Measurements from ENCODE around the gene SPIN1. TPM values are rescaled to one million over a fixed set of nuclear protein-coding genes. Genes with fewer than 3 reads are reported as not detected.
"Not testable (repeated sequence)": the region's sequence is repeated elsewhere in the genome, so short reads cannot be mapped to it uniquely, and the experiment has no call there.

The SPIN1 gene
- total RNA-seq = 10 to 100 TPM; 27.8 to 28.2 TPM

DNA sequence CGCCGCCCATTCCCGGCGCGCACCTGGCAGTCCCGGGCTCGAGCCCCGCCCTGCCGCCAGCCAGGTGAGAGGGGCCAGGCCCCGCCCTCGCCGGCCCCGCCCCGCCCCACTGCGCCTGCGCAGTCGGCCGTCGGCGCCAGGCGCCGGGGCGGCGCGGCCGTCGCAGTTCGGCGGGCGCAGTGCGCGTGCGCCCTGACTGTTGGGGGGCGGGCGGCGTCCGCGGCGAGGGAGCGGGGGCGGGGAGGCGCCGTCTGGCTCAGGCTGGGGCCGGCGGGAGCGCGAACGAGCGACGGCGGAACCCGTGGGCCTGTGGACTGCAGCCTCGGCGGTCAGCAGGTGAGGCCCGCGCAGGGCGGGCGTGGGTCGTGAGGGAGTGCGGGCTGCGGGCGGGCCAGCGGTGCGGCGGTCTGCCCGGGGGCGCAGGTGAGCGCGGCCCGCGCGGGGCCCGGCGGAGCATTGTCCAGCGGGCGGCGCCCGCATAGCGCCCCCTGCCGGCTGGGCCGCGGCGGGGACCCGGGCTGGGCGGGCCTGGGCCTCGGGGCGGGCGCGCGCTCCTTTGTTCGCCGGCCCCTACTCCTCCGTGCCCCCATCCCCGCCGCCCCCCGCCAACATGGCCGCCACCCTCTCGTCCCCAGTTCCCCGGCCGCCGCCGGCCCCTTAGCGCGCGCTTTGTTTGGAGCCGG lies at the start of gene SPIN1:
TSS of gene SPIN1 (plus strand) at position 242 of the 683 bp plus-strand sequence. CDS start 38,096 bp downstream, outside the sequence.
- Mint-ChIP-seq H3K27ac (peak within 1 kb of the TSS; percentile 93), H3K36me3 (ENCODE audit: insufficient read depth in 2 of 2) (peaks cover 3 to 8% of the 10 kb centered on the region in 2 donors), H3K9me3 (no peaks in the 10 kb centered on the region), H3K4me1 (ENCODE audit: low read depth) (peaks cover 51% of the 10 kb centered on the region), H3K4me3 (peak within 1 kb of the TSS; percentile 91 to 93), H3K27me3 (ENCODE audit: low read depth) (no peaks in the 10 kb centered on the region)
- ATAC-seq (replicated peaks in 1 of 2) = peak; percentile 84 to 88
- peak; percentile 85 to 91 for DNase-seq

DNA sequence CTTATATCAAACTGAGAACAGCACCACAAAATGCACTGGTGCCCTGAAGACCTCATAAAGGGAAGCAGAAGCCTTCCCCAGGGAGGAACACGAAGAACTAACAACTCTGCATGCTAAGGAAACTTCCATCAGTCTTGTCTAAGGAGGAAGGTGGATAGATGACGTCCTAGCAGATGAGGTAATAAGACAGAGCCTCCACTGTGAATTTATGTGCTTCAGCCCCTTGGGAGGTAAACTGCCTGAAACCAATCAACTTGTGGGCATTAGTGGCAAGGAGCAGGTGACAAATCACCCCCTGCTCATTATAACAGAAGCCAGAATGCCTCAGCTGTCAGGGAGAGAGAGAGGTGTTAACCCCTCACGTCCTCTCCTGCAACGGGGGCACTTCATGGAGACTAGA lies 48.9 kb upstream of the SPIN1 start:
- ATAC-seq (replicated peaks in 1 of 2) = no peak
- DNase-seq = no peak
- no peaks in the 10 kb centered on the region for H3K9me3 Mint-ChIP-seq
- H3K4me3 Mint-ChIP-seq = no peak overlapping the region
- no peaks in the 10 kb centered on the region for H3K4me1 Mint-ChIP-seq (ENCODE audit: low read depth)
- no peaks in the 10 kb centered on the region for H3K27me3 Mint-ChIP-seq (ENCODE audit: low read depth)
- H3K27ac Mint-ChIP-seq = no peak overlapping the region
- H3K36me3 Mint-ChIP-seq (ENCODE audit: insufficient read depth in 2 of 2) = no peaks in the 10 kb centered on the region

DNA sequence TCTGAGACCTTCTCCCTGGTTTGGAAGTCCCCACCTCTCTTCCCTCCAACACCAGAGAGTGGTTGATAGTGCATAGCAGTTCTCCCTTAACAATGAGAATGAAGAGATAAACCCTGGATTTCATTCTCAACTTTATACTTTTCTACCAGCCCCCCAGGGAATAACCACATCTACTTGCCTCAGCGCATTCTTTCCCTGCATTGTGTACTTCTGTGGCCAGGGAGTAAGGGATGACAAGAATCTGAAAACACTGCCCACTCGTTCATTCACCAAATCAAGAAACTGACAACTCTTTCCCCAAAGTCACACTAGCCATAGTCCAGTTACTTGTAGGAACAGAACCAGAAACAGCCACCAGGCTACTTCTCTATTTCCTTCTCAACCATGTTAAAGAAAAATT lies 46.0 kb upstream of the SPIN1 start:
- Mint-ChIP-seq H3K27me3 (ENCODE audit: low read depth) (no peaks in the 10 kb centered on the region), H3K4me1 (ENCODE audit: low read depth) (no peaks in the 10 kb centered on the region), H3K36me3 (ENCODE audit: insufficient read depth in 2 of 2) (no peaks in the 10 kb centered on the region), H3K27ac (no peak overlapping the region), H3K4me3 (no peak overlapping the region), H3K9me3 (no peaks in the 10 kb centered on the region)
- no peak for ATAC-seq (replicated peaks in 1 of 2)
- no peak for DNase-seq

DNA sequence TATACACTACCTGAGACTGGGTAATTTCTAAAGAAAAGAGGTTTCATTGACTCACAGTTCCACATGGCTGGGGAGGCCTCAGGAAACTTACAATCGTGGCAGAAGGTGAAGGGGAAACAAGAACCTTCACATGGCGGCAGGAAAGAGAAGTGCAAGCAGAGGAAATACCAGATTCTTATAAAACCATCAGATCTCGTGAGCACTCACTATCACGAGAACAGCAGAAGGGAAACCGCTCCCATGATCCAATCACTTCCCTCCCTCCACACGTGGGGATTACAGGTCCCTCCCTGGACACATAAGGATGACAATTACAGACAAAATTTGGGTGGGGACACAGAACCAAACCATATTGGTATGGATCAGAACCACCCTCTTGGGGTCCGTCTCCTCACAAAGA lies 44.2 kb upstream of the SPIN1 start:
- no peaks in the 10 kb centered on the region for H3K27me3 Mint-ChIP-seq (ENCODE audit: low read depth)
- no peak overlapping the region for H3K27ac Mint-ChIP-seq
- no peaks in the 10 kb centered on the region for H3K4me1 Mint-ChIP-seq (ENCODE audit: low read depth)
- no peak overlapping the region for H3K4me3 Mint-ChIP-seq
- H3K36me3 Mint-ChIP-seq (ENCODE audit: insufficient read depth in 2 of 2) = no peaks in the 10 kb centered on the region
- DNase-seq = no peak
- ATAC-seq (replicated peaks in 1 of 2) = peak in 1 of 2 donors; percentile 36
- no peaks in the 10 kb centered on the region for H3K9me3 Mint-ChIP-seq

DNA sequence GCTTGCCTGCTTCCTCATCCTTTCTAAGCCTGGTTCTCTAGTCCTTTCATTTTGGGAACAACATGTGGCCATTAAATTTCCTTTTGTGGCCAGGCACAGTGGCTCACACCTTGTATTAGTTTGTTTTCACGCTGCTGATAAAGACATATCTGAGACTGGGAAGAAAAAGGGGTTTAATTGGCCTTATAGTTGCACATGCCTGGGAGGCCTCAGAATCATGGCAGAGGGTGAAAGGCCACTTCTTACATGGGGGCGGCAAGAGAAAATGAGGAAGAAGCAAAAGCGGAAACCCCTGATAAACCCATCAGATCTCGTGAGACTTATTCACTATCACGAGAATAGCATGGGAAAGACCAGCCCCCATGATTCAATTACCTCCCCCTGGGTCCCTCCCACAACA lies 37.9 kb upstream of the SPIN1 start:
- not testable (repeated sequence) for H3K27ac Mint-ChIP-seq; H3K4me3 Mint-ChIP-seq; H3K9me3 Mint-ChIP-seq; ATAC-seq (replicated peaks in 1 of 2); H3K36me3 Mint-ChIP-seq (ENCODE audit: insufficient read depth in 2 of 2); H3K4me1 Mint-ChIP-seq (ENCODE audit: low read depth); DNase-seq; H3K27me3 Mint-ChIP-seq (ENCODE audit: low read depth)

DNA sequence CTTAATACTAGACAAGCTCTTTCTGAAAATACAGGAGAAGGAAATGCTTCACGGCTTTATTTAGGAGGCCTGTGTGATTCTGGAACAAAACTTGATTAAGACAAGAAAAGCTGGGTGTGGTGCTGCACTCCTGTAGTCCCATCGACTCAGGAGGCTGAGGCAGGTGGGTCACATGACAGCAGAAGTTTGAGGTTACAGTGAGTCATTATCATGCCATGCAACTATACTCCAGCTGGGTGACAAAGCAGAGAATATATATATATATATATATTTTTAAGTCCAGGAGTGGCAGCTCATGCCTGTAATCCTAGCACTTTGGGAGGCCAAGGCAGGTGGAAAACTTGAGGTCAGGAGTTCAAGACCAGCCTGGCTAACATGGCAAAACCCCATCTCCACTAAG lies 33.1 kb upstream of the SPIN1 start:
- no peaks in the 10 kb centered on the region for H3K36me3 Mint-ChIP-seq (ENCODE audit: insufficient read depth in 2 of 2)
- no peak overlapping the region for H3K27ac Mint-ChIP-seq
- ATAC-seq (replicated peaks in 1 of 2) (peak; percentile 69 to 71), DNase-seq (peak in 1 of 2 donors; percentile 2)
- no peaks in the 10 kb centered on the region for H3K4me1 Mint-ChIP-seq (ENCODE audit: low read depth)
- H3K27me3 Mint-ChIP-seq (ENCODE audit: low read depth) = no peaks in the 10 kb centered on the region
- no peak overlapping the region for H3K4me3 Mint-ChIP-seq
- H3K9me3 Mint-ChIP-seq = peaks cover 1 to 5% of the 10 kb centered on the region in 2 donors

DNA sequence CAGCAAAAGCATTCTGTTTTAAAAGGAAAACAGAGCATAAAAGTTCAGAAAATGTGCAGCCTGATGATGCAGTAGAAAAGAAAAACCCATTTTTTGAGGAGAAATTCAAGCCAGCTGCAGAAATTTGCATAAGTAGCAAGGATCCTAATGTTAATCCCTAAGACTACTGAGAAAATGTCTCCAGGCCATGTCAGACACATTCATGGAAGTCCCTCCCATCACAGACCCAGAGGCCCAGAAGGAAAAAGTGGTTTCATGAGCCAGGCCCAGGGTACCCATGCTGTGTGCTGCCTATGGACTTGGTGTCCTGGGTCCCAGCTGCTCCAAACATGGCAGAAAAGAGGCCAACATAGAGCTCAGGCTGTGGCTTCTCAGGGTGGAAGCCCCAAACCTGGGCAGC lies 31.0 kb upstream of the SPIN1 start:
- ATAC-seq (replicated peaks in 1 of 2); H3K36me3 Mint-ChIP-seq (ENCODE audit: insufficient read depth in 2 of 2); DNase-seq; H3K4me1 Mint-ChIP-seq (ENCODE audit: low read depth); H3K27me3 Mint-ChIP-seq (ENCODE audit: low read depth); H3K27ac Mint-ChIP-seq; H3K9me3 Mint-ChIP-seq; H3K4me3 Mint-ChIP-seq: not testable (repeated sequence)

DNA sequence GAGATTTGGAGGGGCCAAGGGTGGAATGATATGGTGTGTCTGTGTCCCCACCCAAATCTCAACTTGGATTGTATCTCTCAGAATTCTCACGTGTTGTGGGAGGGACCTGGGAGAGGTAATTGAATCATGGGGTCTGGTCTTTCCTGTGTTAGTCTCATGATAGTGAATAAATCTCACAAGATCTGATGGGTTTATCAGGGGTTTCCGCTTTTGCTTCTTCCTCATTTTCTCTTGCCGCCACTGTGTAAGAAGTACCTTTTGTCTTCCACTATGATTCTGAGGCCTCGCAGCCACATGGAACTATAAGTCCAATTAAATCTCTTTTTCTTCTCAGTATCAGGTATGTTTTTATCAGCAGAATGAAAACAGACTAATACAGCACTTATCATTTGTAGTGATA lies 29.5 kb upstream of the SPIN1 start:
- Mint-ChIP-seq H3K27ac (no peak overlapping the region), H3K4me1 (ENCODE audit: low read depth) (no peaks in the 10 kb centered on the region), H3K4me3 (no peak overlapping the region), H3K36me3 (ENCODE audit: insufficient read depth in 2 of 2) (no peaks in the 10 kb centered on the region), H3K9me3 (peaks cover 1 to 4% of the 10 kb centered on the region in 2 donors), H3K27me3 (ENCODE audit: low read depth) (peaks cover 7% of the 10 kb centered on the region)
- DNase-seq (no peak), ATAC-seq (replicated peaks in 1 of 2) (no peak)

DNA sequence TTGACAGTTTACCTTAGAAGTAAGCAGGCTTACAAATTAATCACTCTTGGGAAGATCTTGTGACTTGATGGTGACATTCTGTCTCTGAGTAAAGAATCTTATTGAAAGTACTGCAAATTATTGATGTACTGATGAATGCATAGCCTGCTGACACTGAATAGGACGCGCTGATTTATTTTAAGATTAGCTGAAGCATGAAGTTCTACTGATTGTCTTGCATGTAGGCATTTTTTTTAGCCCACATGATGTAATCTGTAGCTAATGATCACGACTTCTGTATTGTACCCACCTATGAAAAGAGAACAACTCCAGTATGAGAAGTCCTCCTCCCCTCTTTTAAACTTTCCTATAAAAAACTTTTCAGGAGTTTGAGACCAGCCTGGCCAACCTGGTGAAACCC lies 28.3 kb upstream of the SPIN1 start:
- H3K4me3 Mint-ChIP-seq = no peak overlapping the region
- peaks cover 7% of the 10 kb centered on the region for H3K27me3 Mint-ChIP-seq (ENCODE audit: low read depth)
- ATAC-seq (replicated peaks in 1 of 2) (no peak), DNase-seq (no peak)
- H3K9me3 Mint-ChIP-seq = peaks cover 1 to 3% of the 10 kb centered on the region in 2 donors
- H3K27ac Mint-ChIP-seq = no peak overlapping the region
- H3K4me1 Mint-ChIP-seq (ENCODE audit: low read depth) = no peaks in the 10 kb centered on the region
- no peaks in the 10 kb centered on the region for H3K36me3 Mint-ChIP-seq (ENCODE audit: insufficient read depth in 2 of 2)

DNA sequence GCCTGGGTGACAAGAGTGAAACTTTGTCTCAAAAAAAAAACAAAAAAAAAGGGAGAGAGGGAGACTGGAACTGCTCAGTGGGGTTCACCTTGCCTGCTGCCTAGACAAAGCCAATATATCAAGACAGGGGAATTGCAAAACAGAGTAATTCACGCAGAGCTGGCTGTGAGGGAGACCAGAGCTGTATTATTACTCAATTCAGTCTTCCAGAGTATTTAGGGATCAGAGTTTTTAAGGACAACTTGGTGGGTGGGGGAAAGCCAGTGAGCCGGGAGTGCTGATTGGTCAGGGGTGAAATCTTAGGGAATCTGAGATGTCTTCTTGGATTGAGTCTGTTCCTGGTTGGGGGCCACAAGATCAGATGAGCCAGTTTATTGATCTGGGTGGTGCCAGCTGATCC lies 25.6 kb upstream of the SPIN1 start:
- ATAC-seq (replicated peaks in 1 of 2) (no peak), DNase-seq (no peak)
- Mint-ChIP-seq H3K4me3 (no peak overlapping the region), H3K27ac (no peak overlapping the region), H3K4me1 (ENCODE audit: low read depth) (no peaks in the 10 kb centered on the region), H3K9me3 (peaks cover 4 to 8% of the 10 kb centered on the region in 2 donors), H3K27me3 (ENCODE audit: low read depth) (peaks cover 7% of the 10 kb centered on the region), H3K36me3 (ENCODE audit: insufficient read depth in 2 of 2) (peaks cover 6 to 9% of the 10 kb centered on the region in 2 donors)

DNA sequence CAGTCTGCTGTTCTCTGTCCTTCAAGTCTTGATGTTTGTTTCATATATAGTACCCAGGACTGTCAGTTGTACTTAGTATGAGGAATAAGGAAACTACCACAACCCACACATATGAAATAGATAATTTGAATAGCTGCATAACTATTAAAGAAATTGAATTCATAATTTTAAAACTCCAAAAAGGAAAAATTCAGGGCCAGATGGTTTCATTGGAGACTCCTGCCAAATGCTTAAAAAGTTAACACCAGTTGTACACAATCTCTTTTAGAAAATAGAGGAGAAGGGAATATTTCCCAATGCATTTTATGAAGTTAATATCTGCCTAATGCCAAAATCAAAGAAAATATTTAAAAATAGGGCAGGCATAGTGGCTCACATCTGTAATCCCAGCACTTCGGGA lies 24.6 kb upstream of the SPIN1 start:
- DNase-seq = no peak
- H3K36me3 Mint-ChIP-seq (ENCODE audit: insufficient read depth in 2 of 2) = peaks cover 10 to 18% of the 10 kb centered on the region in 2 donors
- no peak overlapping the region for H3K4me3 Mint-ChIP-seq
- H3K27me3 Mint-ChIP-seq (ENCODE audit: low read depth) = peaks cover 7% of the 10 kb centered on the region
- H3K4me1 Mint-ChIP-seq (ENCODE audit: low read depth) = no peaks in the 10 kb centered on the region
- no peak for ATAC-seq (replicated peaks in 1 of 2)
- no peak overlapping the region for H3K27ac Mint-ChIP-seq
- H3K9me3 Mint-ChIP-seq = peaks cover 6 to 8% of the 10 kb centered on the region in 2 donors

DNA sequence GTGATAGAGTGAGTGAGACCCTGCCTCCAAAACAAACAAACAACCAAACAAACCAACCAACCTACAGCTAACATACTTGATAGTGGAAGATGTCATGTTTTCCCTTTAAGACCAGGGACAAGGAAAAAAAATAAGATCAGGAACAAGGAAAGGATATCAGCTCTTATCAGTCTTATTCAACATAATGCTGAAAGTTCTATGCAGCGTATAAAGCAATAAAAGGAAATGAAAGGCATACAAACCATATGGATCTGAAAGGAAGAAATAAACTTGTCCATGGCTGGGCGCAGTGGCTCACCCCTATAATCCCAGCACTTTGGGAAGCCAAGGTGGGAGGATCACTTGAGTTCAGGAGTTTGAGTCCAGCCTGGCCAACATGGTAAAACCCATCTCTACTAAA lies 23.5 kb upstream of the SPIN1 start:
- DNase-seq (no peak), ATAC-seq (replicated peaks in 1 of 2) (no peak)
- H3K4me1 Mint-ChIP-seq (ENCODE audit: low read depth) = no peaks in the 10 kb centered on the region
- no peak overlapping the region for H3K27ac Mint-ChIP-seq
- peaks cover 7% of the 10 kb centered on the region for H3K27me3 Mint-ChIP-seq (ENCODE audit: low read depth)
- peaks cover 10 to 21% of the 10 kb centered on the region in 2 donors for H3K36me3 Mint-ChIP-seq (ENCODE audit: insufficient read depth in 2 of 2)
- H3K4me3 Mint-ChIP-seq = no peak overlapping the region
- H3K9me3 Mint-ChIP-seq = peaks cover 8% of the 10 kb centered on the region in 2 donors

DNA sequence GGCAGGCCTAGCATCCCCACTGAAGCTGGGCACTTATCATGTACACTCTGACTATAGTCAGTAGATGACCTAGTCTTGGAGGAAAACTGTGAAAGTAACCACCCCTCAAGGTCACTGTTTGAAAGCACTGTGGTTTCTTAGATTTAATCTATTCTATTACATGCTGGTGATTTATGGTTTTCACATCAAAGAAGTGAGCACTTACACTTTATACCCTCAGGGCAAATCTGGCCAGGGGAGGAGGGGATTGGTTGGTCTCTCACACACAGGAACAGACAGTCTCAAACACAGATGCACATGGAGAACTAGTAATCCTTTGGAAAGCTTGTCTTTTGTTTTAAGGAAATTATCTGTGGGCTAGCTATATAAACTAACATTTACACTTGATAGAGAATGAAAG lies 17.9 kb upstream of the SPIN1 start:
- Mint-ChIP-seq H3K9me3 (peaks cover 8% of the 10 kb centered on the region in 2 donors), H3K36me3 (ENCODE audit: insufficient read depth in 2 of 2) (peaks cover 10 to 21% of the 10 kb centered on the region in 2 donors), H3K4me3 (no peak overlapping the region), H3K4me1 (ENCODE audit: low read depth) (no peaks in the 10 kb centered on the region), H3K27ac (no peak overlapping the region), H3K27me3 (ENCODE audit: low read depth) (no peaks in the 10 kb centered on the region)
- no peak for ATAC-seq (replicated peaks in 1 of 2)
- no peak for DNase-seq

DNA sequence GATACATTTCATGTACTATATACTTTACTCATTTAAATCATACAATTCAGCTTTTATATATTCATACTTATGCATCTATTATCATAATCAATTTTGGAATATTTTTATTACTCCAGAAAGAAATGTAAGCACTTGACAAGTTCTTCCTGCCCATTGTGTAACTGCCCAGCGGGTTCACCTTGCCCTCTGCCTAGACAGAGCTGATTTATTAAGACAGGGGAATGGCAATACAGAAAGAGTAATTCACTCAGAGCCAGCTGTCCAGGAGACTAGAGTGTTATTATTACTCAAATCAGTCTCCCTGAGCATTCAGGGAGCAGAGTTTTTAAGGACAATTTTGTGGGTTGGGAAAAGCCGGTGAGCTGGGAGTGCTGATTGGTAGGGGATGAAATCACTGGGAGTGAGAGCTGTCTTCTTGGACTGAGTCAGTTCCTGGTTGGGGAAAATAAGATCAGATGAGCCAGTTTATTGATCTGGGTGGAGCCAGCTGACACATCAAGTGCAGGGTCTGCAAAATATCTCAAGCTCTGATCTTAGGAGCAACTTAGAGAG lies 16.1 kb upstream of the SPIN1 start:
- H3K27me3 Mint-ChIP-seq (ENCODE audit: low read depth) = no peaks in the 10 kb centered on the region
- ATAC-seq (replicated peaks in 1 of 2) (no peak), DNase-seq (no peak)
- peaks cover 8 to 17% of the 10 kb centered on the region in 2 donors for H3K36me3 Mint-ChIP-seq (ENCODE audit: insufficient read depth in 2 of 2)
- no peak overlapping the region for H3K4me3 Mint-ChIP-seq
- no peaks in the 10 kb centered on the region for H3K4me1 Mint-ChIP-seq (ENCODE audit: low read depth)
- H3K9me3 Mint-ChIP-seq = peaks cover 4 to 8% of the 10 kb centered on the region in 2 donors
- no peak overlapping the region for H3K27ac Mint-ChIP-seq

Measured in activated T-cell treated with anti-CD3 and anti-CD28 coated beads, Interleukin-2, amount 50 U/mL, for 72 hours (primary cell).